ENCODE data around the gene PTPRG.

The PTPRG gene

DNA sequence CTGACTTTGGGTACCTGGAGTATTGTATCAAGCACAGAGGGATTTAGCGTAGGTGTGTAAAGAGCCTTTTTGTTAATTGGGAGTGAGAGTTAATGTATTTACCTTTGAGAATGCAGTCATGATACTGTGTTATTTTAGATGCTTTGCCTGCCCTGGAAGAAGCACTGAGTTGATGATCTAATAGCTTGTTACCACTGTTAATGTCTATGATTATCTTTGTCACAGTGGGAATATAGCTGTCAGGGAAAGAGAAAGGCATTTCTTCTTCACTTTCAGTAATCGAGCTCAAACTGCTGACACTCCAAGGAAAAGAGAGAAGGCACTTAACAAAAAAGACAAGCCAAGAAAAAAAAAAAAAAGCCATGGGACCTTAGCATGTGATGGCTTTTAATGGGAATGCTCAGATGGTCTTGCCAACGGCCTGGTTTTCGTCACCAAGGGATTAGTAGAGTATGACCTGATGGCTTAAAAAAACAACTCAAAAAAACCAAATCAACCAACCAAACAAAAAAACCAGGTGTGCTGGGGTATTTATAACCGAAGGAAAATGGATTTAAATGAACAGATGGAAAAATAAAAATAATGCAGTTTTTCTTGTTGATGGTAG, 387.4 kb downstream of the PTPRG start:
- no peak for TF ChIP-seq CTCF (IDR thresholded peaks at IDR 0.05; ENCODE audit: low read depth, low read length)
- DNase-seq (ENCODE audit: extremely low read depth, low read depth) = no peak

- peak; percentile 27 for DNase-seq (ENCODE audit: extremely low read depth, low read depth)
- TF ChIP-seq CTCF (IDR thresholded peaks at IDR 0.05; ENCODE audit: low read depth, low read length) = no peak
Measured at GRCh38 chr3:61954097-61954540, 392.7 kb downstream of the PTPRG start.

DNA sequence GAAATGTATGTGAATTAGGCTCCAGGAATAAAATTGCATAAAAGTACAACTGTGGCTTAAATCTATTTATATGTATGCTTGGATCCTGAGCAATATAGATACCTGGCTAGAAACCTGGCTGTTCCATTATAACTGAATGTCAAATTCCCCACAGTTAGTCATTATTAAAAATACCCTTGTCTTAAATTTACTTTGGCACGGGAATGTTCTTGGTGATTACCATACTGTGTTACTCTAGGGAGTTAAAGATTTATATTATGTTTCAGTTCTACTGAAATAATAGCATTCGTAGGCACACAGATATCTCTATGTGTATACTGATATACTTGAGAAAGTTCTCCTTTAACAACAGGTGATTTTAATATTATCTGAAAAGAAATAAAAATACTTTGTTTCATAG, 394.1 kb downstream of the PTPRG start:
- DNase-seq (ENCODE audit: extremely low read depth, low read depth) = no peak

DNA sequence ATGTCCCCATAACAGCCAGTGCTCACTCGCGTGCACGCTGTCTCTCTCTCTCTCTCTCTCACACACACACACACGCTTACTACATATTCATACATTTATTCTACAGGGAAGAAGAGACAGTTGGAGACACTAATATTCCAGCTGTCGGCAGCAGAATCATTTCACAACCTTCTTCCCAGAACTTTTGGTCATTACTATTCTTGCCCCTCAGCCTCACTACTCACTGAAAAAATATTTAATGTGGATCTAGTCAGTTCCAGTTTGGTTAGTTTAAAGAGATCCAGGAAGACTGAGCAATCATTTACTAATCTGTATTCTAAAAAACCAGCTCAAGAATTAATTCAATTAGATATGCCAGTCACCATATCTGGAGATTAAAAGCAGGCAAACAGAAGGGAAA, 394.9 kb downstream of the PTPRG start:
- peak; percentile 20 for DNase-seq (ENCODE audit: extremely low read depth, low read depth)
- no peak for TF ChIP-seq CTCF (IDR thresholded peaks at IDR 0.05; ENCODE audit: low read depth, low read length)

More for the DNA sequence above, 394.1 kb downstream of the PTPRG start:
- no peak for TF ChIP-seq CTCF (IDR thresholded peaks at IDR 0.05; ENCODE audit: low read depth, low read length)

DNA sequence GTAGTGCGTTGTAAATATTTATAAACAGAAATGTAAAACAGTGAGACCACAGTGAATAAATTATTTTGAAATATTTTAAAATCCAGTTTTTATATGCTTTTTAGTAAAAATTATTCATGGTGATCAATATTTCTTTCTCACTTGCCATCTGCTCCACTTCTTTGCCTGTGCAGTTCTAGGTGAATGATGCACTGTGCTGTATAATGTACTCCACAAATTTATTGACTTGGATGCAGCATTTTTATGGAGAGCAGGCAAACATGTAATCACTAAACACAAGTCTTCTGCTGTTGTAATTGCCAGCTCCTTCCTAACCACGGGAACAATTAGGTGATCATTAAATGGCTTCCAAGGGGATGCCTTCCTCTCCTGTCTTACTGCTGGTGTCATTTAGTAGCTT, 395.9 kb downstream of the PTPRG start:
- TF ChIP-seq CTCF (IDR thresholded peaks at IDR 0.05; ENCODE audit: low read depth, low read length) = no peak
- DNase-seq (ENCODE audit: extremely low read depth, low read depth) = no peak

- no peak for TF ChIP-seq CTCF (IDR thresholded peaks at IDR 0.05; ENCODE audit: low read depth, low read length)
- DNase-seq (ENCODE audit: extremely low read depth, low read depth) = no peak
Measured at GRCh38 chr3:61960976-61961375, 399.6 kb downstream of the PTPRG start.

- TF ChIP-seq CTCF (IDR thresholded peaks at IDR 0.05; ENCODE audit: low read depth, low read length) = no peak
Measured at GRCh38 chr3:61961900-61962299, 400.5 kb downstream of the PTPRG start.

More at GRCh38 chr3:61961900-61962299, 400.5 kb downstream of the PTPRG start:
- DNase-seq (ENCODE audit: extremely low read depth, low read depth) = no peak
